ENCODE measurements around the gene HLF. TPM values are rescaled to one million over a fixed set of nuclear protein-coding genes. Genes with fewer than 3 reads are reported as not detected.

The HLF gene
- total RNA-seq, 4 donors from 2014 or later = 2.5 to 10.0 (median 5.4) TPM

DNA sequence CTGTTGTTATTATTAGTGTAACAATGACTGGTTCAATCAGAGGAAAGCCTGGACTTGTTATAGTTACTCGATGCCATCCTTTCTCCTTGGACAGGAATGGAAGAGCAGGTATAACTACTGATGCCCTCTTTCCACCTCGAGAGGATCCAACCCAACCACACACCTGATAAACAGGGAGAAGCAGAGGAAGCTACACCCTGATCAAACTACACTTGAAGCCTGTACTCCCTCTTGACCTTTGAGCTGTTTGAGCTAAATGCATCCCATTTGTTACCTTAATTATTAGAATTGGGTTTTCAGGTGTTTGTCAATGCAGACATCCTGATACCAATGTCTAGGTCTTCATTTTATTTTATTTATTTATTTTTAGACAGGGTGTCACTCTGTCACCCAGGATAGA, 23.7 kb upstream of the HLF start:
- DNase-seq = no peak
- no peaks in the 10 kb centered on the region for H3K36me3 ChIP-seq
- H3K4me1 ChIP-seq = peaks cover 0 to 5% (median 0%) of the 10 kb centered on the region in 4 donors
- TF ChIP-seq, protein P1, sequence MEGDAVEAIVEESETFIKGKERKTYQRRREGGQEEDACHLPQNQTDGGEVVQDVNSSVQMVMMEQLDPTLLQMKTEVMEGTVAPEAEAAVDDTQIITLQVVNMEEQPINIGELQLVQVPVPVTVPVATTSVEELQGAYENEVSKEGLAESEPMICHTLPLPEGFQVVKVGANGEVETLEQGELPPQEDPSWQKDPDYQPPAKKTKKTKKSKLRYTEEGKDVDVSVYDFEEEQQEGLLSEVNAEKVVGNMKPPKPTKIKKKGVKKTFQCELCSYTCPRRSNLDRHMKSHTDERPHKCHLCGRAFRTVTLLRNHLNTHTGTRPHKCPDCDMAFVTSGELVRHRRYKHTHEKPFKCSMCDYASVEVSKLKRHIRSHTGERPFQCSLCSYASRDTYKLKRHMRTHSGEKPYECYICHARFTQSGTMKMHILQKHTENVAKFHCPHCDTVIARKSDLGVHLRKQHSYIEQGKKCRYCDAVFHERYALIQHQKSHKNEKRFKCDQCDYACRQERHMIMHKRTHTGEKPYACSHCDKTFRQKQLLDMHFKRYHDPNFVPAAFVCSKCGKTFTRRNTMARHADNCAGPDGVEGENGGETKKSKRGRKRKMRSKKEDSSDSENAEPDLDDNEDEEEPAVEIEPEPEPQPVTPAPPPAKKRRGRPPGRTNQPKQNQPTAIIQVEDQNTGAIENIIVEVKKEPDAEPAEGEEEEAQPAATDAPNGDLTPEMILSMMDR (IDR thresholded peaks at IDR 0.05) = no peak
- no peak for TF ChIP-seq POLR2A (IDR thresholded peaks at IDR 0.05)
- no peaks in the 10 kb centered on the region for H3K9me3 ChIP-seq
- no peak overlapping the region for H3K4me3 ChIP-seq
- H3K27ac ChIP-seq = no peak overlapping the region
- no peaks in the 10 kb centered on the region for H3K27me3 ChIP-seq

DNA sequence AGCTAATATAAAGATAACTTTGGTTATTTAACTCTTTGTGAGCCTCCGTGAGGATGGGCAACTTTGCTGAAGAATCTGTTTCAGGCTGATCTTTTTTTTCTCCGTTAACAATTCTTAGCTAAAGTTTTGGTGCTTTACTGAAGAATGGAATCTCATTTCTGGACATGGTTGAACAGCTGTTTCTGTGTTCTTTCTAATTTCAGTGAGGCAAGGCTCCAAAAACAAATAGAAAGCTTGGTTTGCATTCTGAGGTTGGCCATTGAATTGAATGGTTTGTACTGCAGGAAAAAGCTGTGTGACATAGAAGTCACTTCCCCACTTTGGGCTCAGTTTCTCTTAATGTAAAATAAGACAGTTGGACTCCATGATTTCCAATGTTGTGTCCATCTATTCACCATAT, 22.3 kb upstream of the HLF start:
- DNase-seq = no peak
- H3K27me3 ChIP-seq = no peaks in the 10 kb centered on the region
- H3K4me3 ChIP-seq = no peak overlapping the region
- H3K9me3 ChIP-seq = no peaks in the 10 kb centered on the region
- H3K4me1 ChIP-seq = peaks cover 0 to 5% (median 0%) of the 10 kb centered on the region in 4 donors
- H3K36me3 ChIP-seq = no peaks in the 10 kb centered on the region
- no peak overlapping the region for H3K27ac ChIP-seq
- no peak for TF ChIP-seq POLR2A (IDR thresholded peaks at IDR 0.05)
- TF ChIP-seq, protein P1 (IDR thresholded peaks at IDR 0.05) = no peak

DNA sequence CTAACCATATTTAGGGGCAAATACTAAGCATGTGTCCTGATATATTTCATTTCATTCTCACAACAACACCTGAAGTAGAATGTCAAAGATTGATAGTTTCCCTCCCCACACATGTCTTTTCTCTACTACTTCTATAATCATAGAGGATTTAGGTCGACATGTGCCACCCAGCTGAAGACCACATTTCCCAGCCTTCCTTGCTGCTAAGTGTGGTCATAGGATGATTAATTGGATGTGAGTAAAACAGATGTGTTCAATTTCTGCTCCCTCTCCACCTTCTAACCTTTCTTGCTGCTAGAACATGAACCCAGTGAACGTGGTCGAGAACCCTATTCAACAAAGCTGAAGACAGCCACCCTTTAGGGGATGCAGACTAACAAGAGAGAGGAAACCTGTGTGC, 18.8 kb upstream of the HLF start:
- Histone ChIP-seq H3K9me3 (no peaks in the 10 kb centered on the region), H3K27me3 (no peaks in the 10 kb centered on the region), H3K27ac (no peak overlapping the region), H3K36me3 (no peaks in the 10 kb centered on the region), H3K4me3 (no peak overlapping the region), H3K4me1 (no peaks in the 10 kb centered on the region)
- TF ChIP-seq, protein P1 (IDR thresholded peaks at IDR 0.05) = no peak
- TF ChIP-seq POLR2A (IDR thresholded peaks at IDR 0.05) = no peak
- DNase-seq = no peak

DNA sequence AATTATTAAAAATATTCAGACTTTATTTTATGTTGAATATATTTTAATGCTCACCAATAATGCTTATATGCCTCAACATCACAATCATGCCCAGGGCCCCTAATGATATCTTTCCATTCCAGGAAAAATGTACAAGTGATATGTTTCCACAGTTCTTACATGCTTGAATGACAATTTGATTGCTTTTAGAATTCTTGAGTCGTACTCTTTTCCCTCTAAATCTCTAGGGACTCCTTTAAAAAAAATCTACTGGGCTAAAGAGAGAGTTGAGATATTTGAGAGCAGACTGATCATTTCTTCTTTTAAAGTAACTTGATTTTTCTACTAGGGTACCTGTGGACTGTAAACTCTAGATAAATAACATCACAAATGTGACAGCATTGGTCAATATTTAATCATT, 18.2 kb upstream of the HLF start:
- no peak for TF ChIP-seq POLR2A (IDR thresholded peaks at IDR 0.05)
- TF ChIP-seq, protein P1 (IDR thresholded peaks at IDR 0.05) = no peak
- no peak for DNase-seq
- H3K36me3 ChIP-seq = no peaks in the 10 kb centered on the region
- H3K4me3 ChIP-seq = no peak overlapping the region
- H3K9me3 ChIP-seq = no peaks in the 10 kb centered on the region
- H3K27me3 ChIP-seq = no peaks in the 10 kb centered on the region
- H3K4me1 ChIP-seq = no peaks in the 10 kb centered on the region
- no peak overlapping the region for H3K27ac ChIP-seq

DNA sequence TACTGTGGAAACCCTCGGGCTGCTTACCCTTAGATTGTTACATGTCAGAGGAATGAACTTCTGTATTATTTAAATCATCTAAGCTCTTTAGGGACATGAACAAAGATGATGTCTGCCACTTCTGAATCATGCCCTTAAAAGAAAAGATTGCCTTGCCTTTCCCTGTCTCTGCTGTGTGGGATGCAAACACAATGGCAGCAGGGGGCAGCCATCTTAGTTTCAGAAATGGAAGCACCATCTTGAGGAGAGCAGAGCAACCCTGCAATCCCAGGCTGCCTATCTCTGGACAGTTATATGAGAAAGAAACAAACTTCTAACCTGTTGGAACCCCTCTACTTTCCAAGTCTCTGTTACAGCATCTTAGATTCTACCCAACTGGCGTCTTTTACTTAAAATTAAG, 16.7 kb upstream of the HLF start:
- Histone ChIP-seq H3K27ac (no peak overlapping the region), H3K4me1 (no peaks in the 10 kb centered on the region), H3K9me3 (no peaks in the 10 kb centered on the region), H3K4me3 (no peak overlapping the region), H3K27me3 (no peaks in the 10 kb centered on the region), H3K36me3 (no peaks in the 10 kb centered on the region)
- no peak for DNase-seq
- TF ChIP-seq, protein P1 (IDR thresholded peaks at IDR 0.05) = no peak
- no peak for TF ChIP-seq POLR2A (IDR thresholded peaks at IDR 0.05)

DNA sequence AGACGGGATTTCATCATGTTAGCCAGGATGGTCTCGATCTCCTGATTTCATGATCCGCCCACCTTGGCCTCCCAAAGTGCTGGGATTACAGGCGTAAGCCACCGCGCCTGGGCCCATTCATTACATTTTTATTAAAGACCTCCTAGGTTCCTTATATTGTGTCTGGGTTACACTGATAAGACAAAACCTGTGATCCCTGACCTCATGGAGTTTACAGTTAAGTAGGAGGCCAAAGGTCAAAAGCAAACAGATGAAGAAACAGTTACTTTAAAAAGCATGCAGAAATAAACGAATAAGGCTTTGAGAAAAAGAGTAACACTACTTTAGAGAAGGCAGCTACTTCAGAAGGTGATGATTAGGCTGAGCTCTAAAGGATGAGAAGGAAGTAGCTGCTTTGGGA, 14.9 kb upstream of the HLF start:
- no peak for TF ChIP-seq POLR2A (IDR thresholded peaks at IDR 0.05)
- TF ChIP-seq, protein P1 (IDR thresholded peaks at IDR 0.05) = no peak
- H3K4me1 ChIP-seq = no peaks in the 10 kb centered on the region
- no peaks in the 10 kb centered on the region for H3K9me3 ChIP-seq
- no peaks in the 10 kb centered on the region for H3K36me3 ChIP-seq
- H3K27ac ChIP-seq = no peak overlapping the region
- DNase-seq = no peak
- H3K27me3 ChIP-seq = no peaks in the 10 kb centered on the region
- H3K4me3 ChIP-seq = no peak overlapping the region

Measured in Peyer's patch (tissue), 4 donors.